H54 (cell line): Measurements from ENCODE around the gene NDUFAF7.
"Not testable (repeated sequence)": the region's sequence is repeated elsewhere in the genome, so short reads cannot be mapped to it uniquely, and the experiment has no call there.

Experiments
- DNase-seq: peaks from one replicate; pipeline ENCODE4 v3.0.0; 2011; ENCODE audit warnings: low spot score, mixed read lengths; ENCODE audit not compliant: insufficient read length
- FAIRE-seq: peaks from 3 replicates; lab custom pipeline; 2011; peaks lifted over from hg19 to GRCh38; lab: Jason Lieb, UNC
- POLR2A ChIP-seq: IDR thresholded peaks from 2 replicates; pipeline ENCODE4 v1.6.1; 2011; ENCODE audit warnings: low read depth, mild to moderate bottlenecking, low read length

The NDUFAF7 gene

GRCh38 chr2:37201208-37201607 is 30.2 kb upstream of the NDUFAF7 start:
- DNase-seq (no peak), FAIRE-seq (no peak)
- no peak for TF ChIP-seq POLR2A

- DNase-seq: no peak
- no peak for FAIRE-seq
- TF ChIP-seq POLR2A: no peak
Measured at GRCh38 chr2:37201766-37202165, 29.7 kb upstream of the NDUFAF7 start.

DNA sequence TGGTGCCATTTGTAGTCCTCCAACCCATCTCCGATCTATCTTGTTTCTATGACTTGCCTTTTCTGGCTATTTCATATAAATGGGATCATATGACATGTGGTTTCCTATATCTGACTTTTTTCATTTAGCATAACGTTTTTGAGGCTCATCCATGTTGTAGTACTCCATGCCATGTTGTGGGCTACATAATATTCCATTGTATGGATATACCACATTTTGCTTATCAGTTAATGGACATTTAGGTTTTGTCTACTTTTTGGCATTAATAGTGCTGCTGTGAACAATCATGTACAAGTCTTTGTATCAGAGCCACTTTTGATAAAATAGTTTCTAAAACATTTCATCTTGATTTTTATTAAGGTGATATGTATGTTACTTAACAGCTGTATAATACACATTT is 27.8 kb upstream of the NDUFAF7 start:
- DNase-seq: no peak
- FAIRE-seq: peak; percentile 6
- TF ChIP-seq POLR2A: no peak

DNA sequence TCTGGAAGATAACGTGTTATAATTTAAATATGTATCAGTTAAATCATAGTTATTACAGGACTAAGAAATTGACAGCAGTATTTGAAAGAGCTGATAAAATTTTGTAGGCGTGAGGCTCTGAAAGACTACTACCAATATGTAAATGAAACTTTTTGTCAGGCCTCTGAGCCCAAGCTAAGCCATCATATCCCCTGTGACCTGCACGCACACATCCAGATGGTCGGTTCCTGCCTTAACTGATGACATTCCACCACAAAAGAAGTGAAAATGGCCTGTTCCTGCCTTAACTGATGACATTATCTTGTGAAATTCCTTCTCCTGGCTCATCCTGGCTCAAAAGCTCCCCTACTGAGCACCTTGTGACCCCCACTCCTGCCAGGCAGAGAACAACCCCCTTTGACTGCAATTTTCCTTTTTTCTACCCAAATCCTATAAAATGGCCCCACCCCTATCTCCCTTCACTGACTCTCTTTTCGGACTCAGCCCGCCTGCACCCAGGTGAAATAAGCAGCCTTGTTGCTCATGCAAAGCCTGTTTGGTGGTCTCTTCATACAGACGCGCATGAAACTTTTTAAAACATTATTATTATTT is 26.3 kb upstream of the NDUFAF7 start:
- not testable (repeated sequence) for FAIRE-seq, DNase-seq

- no peak for DNase-seq
- peak; percentile 48 for FAIRE-seq
- no peak for TF ChIP-seq POLR2A
Measured at GRCh38 chr2:37205689-37206341, 25.6 kb upstream of the NDUFAF7 start.

DNA sequence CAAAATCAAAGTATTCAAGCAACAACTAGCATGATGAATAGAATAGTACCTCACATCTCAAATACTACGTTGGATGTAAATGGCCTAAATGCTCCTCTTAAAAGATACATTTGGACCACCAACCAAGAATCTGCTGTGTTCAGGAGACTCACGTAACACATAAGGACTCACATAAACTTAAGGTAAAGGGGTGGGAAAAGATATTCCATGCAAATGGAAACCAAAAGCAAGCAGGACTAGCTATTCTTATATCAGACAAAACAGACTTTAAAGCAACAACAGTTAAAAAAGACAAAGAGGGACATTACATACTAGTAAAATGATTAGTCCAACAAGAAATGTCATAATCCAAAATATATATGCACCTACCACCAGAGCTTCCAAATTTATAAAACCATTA is 24.7 kb upstream of the NDUFAF7 start:
- DNase-seq, FAIRE-seq: not testable (repeated sequence)

GRCh38 chr2:37211212-37211611 is 20.2 kb upstream of the NDUFAF7 start:
- DNase-seq: no peak
- FAIRE-seq: no peak
- TF ChIP-seq POLR2A: no peak

GRCh38 chr2:37211939-37212338 is 19.5 kb upstream of the NDUFAF7 start:
- FAIRE-seq: peak; percentile 66
- no peak for DNase-seq
- no peak for TF ChIP-seq POLR2A

GRCh38 chr2:37215250-37215649 is 16.2 kb upstream of the NDUFAF7 start:
- DNase-seq (no peak), FAIRE-seq (no peak)
- TF ChIP-seq POLR2A: no peak

- DNase-seq (no peak), FAIRE-seq (peak; percentile 50)
- TF ChIP-seq POLR2A: no peak
Measured at GRCh38 chr2:37219046-37219445, 12.4 kb upstream of the NDUFAF7 start.

DNA sequence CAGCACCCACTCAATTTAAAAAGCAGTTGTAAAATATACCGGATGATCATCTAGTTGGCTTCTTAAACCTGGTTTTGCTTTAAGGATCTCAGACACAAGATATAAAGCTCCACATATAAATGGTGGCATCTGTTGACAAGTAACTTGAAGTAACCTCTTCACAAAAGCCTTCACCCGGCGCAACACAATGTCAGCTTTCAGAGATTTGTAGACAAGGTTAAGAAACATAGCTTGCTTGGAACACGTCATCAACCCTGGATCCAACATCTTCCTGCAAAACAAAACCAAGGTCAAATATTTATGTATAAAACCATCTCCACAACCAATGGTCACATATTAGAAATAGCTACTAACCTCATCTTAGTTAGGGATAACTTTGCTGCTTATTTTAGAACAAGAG is 8.3 kb upstream of the NDUFAF7 start:
- peak; percentile 11 for FAIRE-seq
- TF ChIP-seq POLR2A: no peak
- no peak for DNase-seq

DNA sequence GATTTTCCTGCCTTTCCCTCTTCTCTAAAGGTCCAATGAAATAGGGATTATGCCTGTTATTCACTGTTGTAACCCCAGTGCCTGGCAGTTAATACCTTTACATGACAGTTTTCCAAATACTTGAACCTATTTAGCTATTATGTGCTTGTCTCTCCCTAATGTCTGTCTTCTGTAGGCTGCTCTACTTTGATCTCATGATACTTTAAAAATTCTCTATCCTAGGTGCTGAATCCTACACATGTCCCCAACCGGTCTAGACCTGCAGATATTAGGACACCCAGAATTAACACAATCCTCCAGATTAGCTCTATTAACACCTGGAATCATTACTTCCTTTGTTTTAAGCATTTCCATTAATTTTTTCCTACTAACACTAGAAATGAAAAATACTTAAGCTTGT is 7.4 kb upstream of the NDUFAF7 start:
- no peak for TF ChIP-seq POLR2A
- FAIRE-seq (peak; percentile 15), DNase-seq (no peak)

GRCh38 chr2:37225129-37225528 is 6.3 kb upstream of the NDUFAF7 start:
- FAIRE-seq, DNase-seq: not testable (repeated sequence)

- DNase-seq (no peak), FAIRE-seq (no peak)
- TF ChIP-seq POLR2A: no peak
Measured at GRCh38 chr2:37226863-37227262, 4.6 kb upstream of the NDUFAF7 start.

DNA sequence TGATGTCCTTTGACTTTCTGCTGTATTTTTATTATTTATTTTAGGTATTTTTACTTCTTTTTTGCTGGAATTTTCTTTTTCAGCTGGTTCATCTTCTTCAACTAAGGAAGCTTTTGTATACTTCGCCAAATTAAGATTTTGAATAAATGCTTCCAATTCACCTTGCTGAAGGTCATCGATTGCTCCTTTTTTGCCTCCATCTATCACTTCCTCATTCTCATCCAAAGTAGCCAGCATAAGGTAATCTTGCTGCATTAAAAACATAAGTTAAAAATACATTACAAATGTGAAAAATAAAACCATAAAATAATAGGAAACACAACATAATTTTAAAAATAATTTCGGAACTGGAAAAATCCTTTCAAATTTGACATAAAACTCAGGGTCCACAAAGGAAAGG is 2.7 kb upstream of the NDUFAF7 start:
- no peak for TF ChIP-seq POLR2A
- FAIRE-seq: no peak
- no peak for DNase-seq
